Activated CD8-positive, alpha-beta memory T cell treated with anti-CD3 and anti-CD28 coated beads, Interleukin-2, amount 10 ng/mL, durations not matched to agents 7 days and 5 days (primary cell): ENCODE results near the gene FHOD3. TPM values are rescaled to one million over a fixed set of nuclear protein-coding genes. Genes with fewer than 3 reads are reported as not detected.

Source experiments
- ATAC-seq: fragments of 150-1000 bp; cut with Tn5 transposase; one replicate; pipeline ENCODE4 v1.10.0; 2021; ENCODE audit warnings: moderate library complexity
- CTCF ChIA-PET: fragments of 350-600 bp; sonication (Branson Sonifier 250); formaldehyde crosslinking; loops from one replicate; lab custom pipeline; 2021; ENCODE audit warnings: antibody characterized with exemption; lab: Charles Lee
- DNase-seq: peaks from one replicate; pipeline ENCODE4 v3.0.0-alpha.2; 2020
- H3K27ac Mint-ChIP-seq: one replicate; pipeline ENCODE4 v1.8.0; 2021; ENCODE audit warnings: mild to moderate bottlenecking, mixed read lengths
- H3K27me3 Mint-ChIP-seq: one replicate; pipeline ENCODE4 v1.8.0; 2021; ENCODE audit warnings: mixed read lengths
- H3K36me3 Mint-ChIP-seq: one replicate; pipeline ENCODE4 v1.8.0; 2021; ENCODE audit warnings: mild to moderate bottlenecking, mixed read lengths
- H3K4me1 Mint-ChIP-seq: one replicate; pipeline ENCODE4 v1.8.0; 2021; ENCODE audit warnings: mixed read lengths
- H3K4me3 Mint-ChIP-seq: one replicate; pipeline ENCODE4 v1.8.0; 2021; ENCODE audit warnings: mild to moderate bottlenecking, moderate library complexity, mixed read lengths
- H3K9me3 Mint-ChIP-seq: one replicate; pipeline ENCODE4 v1.8.0; 2022; ENCODE audit warnings: low read depth, mixed read lengths
- total RNA-seq, 2 experiments: library from RNA; stranded (reverse); gene quantifications; one replicate each; pipeline ENCODE4 v1.2.3, GENCODE V29; 2021

FHOD3 gene
- total RNA-seq, 2 experiments from 2014 or later = not detected

DNA sequence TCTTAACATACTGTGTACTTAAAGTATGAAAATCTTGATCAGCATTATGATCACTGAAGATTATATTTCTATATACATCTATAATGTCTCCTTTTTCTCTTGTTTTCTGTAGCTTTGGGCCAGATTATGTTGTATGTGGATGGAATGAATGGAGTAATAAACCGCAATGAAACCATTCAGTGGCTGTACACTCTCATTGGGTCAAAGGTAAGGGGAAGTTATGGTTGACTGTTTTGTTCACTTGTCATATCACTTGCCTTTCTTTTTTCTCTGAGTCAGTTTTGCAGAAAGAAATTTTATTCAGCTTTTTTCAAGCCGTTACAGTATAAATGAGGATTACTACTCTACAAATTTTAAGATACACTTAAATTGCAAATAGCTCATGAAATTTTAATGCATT lies 278.8 kb downstream of the FHOD3 start:
- H3K9me3 Mint-ChIP-seq = no peaks in the 10 kb centered on the region
- no peak overlapping the region for H3K27ac Mint-ChIP-seq
- H3K4me1 Mint-ChIP-seq = no peaks in the 10 kb centered on the region
- H3K27me3 Mint-ChIP-seq = peaks cover 15% of the 10 kb centered on the region
- no peak for DNase-seq
- H3K36me3 Mint-ChIP-seq = no peaks in the 10 kb centered on the region
- CTCF ChIA-PET = interaction anchor here (1.5 kb wide), 1 partner anchor 481 kb away, joined by 3 read pairs; no protein-coding TSS in a partner anchor
- H3K4me3 Mint-ChIP-seq = no peak overlapping the region
- no peak for ATAC-seq

DNA sequence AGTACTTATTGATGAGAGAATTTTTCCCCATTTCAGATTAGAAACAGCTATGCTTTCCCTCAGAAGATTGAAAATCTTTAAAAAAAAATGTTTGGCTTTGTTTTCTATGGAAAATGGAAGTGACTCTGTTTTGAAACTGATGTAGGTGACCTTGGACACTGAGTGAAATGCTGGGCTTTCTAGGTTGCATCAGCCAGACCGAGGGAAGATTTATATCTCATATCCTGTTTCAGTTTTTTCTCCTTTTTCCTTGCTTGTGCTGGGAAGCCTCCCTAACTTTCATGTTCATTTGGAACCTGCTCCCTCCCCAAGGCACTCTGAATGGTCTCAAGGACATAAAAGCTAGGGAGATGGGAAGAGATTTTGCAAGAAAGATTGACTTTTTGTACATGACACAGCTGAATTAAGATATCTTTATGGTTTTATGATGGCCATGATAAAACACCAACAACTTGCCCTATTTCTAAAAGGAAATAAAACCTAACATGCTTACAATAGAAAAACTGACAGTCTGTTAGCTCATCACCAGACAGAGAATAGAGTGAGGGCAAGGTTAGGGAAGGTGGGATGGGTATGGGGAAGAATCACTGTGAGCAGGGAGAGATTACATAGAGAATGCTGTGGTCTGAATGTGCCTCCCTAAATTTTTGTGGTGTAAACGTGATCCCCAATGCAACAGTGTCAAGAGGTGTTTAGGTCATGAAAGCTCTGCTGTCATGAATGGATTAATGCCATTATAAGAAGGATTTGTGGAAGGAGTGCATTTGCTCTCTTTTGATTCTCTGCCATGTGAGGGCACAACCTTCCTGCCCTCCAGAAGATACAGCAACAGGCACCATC lies 281.6 kb downstream of the FHOD3 start:
- no peak overlapping the region for H3K27ac Mint-ChIP-seq
- no peaks in the 10 kb centered on the region for H3K9me3 Mint-ChIP-seq
- no peaks in the 10 kb centered on the region for H3K27me3 Mint-ChIP-seq
- H3K4me3 Mint-ChIP-seq = no peak overlapping the region
- DNase-seq (no peak), ATAC-seq (no peak)
- no peaks in the 10 kb centered on the region for H3K4me1 Mint-ChIP-seq
- CTCF ChIA-PET = no interaction called here
- no peaks in the 10 kb centered on the region for H3K36me3 Mint-ChIP-seq

DNA sequence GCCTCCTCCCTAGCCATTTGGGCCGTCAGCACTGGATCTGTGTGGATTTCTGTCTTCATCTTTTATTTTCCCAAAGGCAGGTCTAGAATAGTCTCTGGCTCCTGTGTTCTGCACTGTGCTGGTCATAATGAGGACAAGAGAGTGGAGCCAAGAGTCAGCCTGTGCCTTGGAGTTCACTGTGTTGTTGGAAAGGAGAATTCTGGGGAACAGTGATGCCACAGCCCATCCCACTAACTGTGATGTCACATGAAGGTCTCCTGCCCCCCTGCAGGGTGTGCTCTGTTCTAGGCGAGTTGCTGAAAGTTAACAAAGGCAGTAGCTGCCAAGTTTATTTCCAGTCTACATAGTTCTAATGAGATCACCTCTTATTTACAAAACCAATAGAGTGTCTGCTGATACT lies 282.8 kb downstream of the FHOD3 start:
- CTCF ChIA-PET = no interaction called here
- no peaks in the 10 kb centered on the region for H3K36me3 Mint-ChIP-seq
- ATAC-seq (no peak), DNase-seq (no peak)
- H3K27me3 Mint-ChIP-seq = no peaks in the 10 kb centered on the region
- H3K4me3 Mint-ChIP-seq = no peak overlapping the region
- no peak overlapping the region for H3K27ac Mint-ChIP-seq
- H3K4me1 Mint-ChIP-seq = no peaks in the 10 kb centered on the region
- H3K9me3 Mint-ChIP-seq = no peaks in the 10 kb centered on the region

DNA sequence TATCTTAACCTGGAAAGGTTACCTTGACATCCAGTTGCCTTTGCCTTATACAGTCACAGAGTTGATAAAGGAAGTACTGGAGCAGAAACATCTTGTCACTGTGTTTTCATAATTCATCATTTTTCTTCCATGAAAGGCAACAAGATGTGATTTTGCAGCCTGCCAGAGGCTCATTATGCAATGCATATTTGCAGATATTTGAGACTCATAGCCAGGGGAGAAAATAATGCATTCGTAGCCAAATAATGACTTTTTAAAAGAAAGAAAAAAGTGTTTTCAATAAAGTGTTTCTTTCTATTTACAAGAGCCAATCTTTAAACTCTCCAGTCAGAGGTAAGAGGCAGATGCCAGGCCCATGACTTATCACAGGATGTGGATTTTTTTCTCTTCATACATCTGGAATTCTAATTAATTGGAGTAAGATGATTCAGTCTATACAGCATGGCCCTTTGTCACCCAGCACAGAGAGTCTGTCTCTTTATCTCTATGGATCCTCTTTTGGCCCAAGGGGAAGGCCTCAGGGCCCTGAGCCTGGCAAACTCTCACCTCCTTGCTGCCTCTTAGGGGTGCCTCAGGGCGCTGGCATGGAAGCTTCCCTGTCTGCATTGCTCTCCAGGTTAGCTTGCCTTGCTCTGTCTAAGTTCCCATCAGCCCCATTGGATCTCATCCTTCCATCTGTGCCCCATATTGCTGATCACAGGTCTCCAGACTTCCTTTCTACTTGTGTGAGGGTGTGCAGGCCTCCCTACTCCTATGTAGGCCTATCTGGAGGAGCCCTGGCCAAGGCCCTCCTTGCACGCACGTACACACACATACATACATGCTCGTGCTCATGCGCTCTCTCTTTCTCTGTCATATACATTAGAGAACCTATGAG lies 283.6 kb downstream of the FHOD3 start:
- Mint-ChIP-seq H3K4me1 (no peaks in the 10 kb centered on the region), H3K9me3 (no peaks in the 10 kb centered on the region), H3K4me3 (no peak overlapping the region), H3K27me3 (no peaks in the 10 kb centered on the region), H3K27ac (no peak overlapping the region), H3K36me3 (no peaks in the 10 kb centered on the region)
- CTCF ChIA-PET = no interaction called here
- DNase-seq = no peak
- no peak for ATAC-seq

DNA sequence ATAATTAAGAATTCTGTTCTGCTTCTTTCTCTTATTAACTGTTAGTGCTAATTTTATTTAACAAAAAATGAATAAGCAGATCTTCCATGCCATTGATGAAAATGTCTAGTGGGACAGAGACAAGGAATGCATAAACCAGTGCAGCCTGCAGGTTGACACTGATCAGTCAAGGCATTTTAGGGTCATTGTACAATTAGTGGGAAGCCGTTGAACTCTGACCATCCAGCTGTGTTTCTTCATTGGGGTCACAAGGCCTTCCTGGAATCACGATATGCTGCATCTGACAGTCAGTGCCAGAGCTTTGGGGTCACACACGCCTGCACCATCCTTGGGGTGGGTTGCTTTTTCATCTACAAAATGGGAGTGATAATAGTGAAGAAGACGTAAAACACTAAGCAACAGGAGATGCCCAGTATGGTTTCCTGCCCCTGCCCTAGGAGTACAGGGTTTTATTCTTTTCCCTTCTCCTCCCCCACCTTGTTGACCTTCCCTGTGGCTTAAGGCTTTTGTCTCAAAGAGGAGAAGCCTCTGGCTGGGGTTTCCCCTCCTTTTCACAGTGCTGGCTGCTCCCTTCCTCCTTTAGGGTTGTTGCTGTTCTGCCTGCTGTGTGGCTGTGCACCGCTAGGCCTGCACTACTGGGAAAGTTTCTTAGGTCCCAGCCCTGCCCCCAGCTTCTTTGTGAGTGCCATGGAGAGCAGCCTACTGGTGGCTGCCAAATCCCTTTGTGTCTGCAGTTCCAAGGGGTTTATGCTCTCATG lies 285.7 kb downstream of the FHOD3 start:
- Mint-ChIP-seq H3K27me3 (no peaks in the 10 kb centered on the region), H3K4me3 (no peak overlapping the region), H3K27ac (no peak overlapping the region), H3K36me3 (no peaks in the 10 kb centered on the region), H3K4me1 (no peaks in the 10 kb centered on the region), H3K9me3 (no peaks in the 10 kb centered on the region)
- DNase-seq = no peak
- CTCF ChIA-PET = no interaction called here
- no peak for ATAC-seq

DNA sequence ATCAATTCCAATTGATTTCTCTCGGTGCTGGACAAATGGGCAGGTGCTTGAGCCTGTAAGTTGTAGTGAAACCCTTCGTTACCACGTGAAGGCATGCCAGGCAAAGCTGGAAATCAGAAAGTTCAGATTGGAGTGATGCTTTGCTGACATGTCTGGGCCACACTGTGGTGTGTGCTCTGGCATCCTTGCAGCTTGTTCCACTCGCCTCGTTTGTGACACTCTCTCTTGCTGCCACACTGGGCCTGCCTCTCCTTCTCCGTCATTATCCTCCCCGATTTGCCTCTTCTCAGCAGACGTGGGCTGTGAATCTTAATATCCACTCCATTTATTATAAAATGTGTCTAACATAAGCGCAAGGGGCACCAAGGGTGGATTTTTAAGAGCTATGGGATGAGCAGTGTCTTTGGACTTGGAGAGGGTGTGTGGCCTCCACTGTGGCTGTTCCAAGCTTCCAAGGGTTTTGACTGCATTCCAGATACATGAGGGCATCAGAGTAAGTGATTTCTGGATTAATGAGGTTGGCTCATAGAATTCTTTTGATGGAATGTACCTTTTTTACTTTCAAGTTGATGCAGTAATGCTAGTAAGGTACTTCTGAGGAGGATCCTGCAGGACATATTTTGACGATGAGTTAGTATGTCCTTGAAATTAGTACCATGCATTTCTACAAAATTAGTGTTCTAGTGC lies 292.5 kb downstream of the FHOD3 start:
- no peak overlapping the region for H3K4me3 Mint-ChIP-seq
- H3K27me3 Mint-ChIP-seq = no peaks in the 10 kb centered on the region
- CTCF ChIA-PET = no interaction called here
- H3K4me1 Mint-ChIP-seq = no peaks in the 10 kb centered on the region
- no peaks in the 10 kb centered on the region for H3K36me3 Mint-ChIP-seq
- no peak for ATAC-seq
- H3K27ac Mint-ChIP-seq = no peak overlapping the region
- DNase-seq = no peak
- H3K9me3 Mint-ChIP-seq = no peaks in the 10 kb centered on the region

DNA sequence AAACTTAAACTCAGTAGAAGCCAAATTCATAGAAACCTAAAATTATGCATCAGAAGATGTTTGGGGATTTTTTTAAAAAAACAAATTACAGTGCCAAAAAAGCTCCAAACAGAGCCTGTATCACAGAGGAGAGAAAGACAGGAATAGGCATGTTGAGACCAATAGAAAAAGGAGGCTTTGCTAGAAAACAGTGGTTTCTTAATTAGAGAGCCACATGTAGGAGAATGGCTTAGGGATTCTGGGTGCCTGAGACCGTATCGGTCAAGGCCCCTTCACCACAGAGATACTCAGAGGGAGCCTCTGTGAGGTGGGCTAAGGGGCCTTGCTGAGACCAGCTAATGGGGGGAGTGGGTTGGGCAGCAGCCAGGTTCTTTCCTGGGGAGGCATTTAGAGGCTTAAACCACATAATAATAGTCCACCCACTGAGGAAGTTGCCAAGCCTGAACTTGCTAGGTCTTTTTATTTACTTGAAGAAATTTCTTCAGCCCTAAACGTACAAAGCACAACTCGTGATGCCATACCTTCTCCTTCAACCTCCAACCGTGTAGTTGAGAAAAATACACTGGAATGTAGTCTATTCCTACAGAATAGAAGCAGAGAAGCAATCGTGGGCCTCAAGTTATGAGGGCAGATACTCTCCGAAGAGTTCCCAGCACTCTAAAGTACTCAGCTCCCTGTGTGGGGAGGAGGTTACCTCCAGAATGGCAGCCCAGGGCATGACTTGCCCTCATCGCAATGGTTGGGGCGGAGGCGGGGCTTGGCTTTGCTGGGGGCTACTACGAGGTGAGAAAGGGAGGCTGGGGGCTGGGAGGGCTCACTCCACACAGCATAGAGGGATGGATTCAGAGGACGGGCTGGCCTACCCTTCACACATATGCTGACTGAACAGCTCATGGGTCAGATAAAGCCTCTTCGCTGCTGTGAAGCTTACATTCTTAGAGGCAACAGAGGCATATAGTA lies 293.4 kb downstream of the FHOD3 start:
- no peak for DNase-seq
- ATAC-seq = no peak
- Mint-ChIP-seq H3K4me1 (no peaks in the 10 kb centered on the region), H3K27ac (no peak overlapping the region), H3K36me3 (no peaks in the 10 kb centered on the region), H3K9me3 (no peaks in the 10 kb centered on the region), H3K27me3 (no peaks in the 10 kb centered on the region), H3K4me3 (no peak overlapping the region)
- CTCF ChIA-PET = no interaction called here

DNA sequence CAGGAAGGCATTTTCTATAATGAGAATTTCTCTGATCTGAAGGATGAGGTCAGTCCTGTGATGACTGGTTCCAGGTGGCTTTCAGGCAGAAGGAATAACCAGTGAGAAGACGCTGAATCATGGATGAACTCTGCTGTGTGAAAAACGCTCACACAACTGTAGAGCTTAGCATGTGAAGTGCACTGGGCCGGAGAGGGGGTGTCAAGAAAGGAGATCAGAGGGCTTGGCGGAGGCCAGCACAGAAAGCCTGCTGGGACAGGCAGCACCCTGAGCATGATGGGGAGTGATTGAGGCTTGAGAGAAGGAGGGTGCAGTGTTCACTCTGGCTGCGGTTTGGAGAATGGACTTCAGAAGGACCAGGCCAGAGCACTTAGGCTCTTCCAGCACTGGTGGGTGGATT lies 294.8 kb downstream of the FHOD3 start:
- no peak for ATAC-seq

DNA sequence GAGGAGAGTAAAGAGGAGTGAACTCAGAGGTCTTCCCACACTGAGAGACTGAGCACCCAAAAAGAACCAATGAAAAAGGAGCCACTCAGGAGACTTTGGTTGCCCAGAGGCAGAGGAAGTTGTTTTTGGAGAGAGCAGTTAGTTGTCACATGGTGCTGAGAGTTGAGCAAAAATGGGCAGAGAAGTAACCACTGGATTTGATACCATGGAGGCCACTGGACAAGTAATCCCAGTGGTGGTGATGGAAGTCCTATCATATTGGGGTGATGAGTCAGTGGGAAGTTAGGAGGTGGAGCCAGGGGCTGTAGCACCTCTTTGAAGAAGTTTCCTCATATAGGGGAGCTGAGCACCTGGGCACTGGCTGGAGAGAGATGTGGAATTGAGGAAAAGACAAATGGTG lies 295.5 kb downstream of the FHOD3 start:
- H3K36me3 Mint-ChIP-seq = no peaks in the 10 kb centered on the region
- no peak overlapping the region for H3K27ac Mint-ChIP-seq
- ATAC-seq (no peak), DNase-seq (no peak)
- no peak overlapping the region for H3K4me3 Mint-ChIP-seq
- H3K27me3 Mint-ChIP-seq = no peaks in the 10 kb centered on the region
- no peaks in the 10 kb centered on the region for H3K9me3 Mint-ChIP-seq
- CTCF ChIA-PET = no interaction called here
- no peaks in the 10 kb centered on the region for H3K4me1 Mint-ChIP-seq

More for the DNA sequence above, 294.8 kb downstream of the FHOD3 start:
- H3K36me3 Mint-ChIP-seq = no peaks in the 10 kb centered on the region
- H3K27me3 Mint-ChIP-seq = no peaks in the 10 kb centered on the region
- DNase-seq = no peak
- CTCF ChIA-PET = no interaction called here
- no peak overlapping the region for H3K4me3 Mint-ChIP-seq
- H3K27ac Mint-ChIP-seq = no peak overlapping the region
- no peaks in the 10 kb centered on the region for H3K9me3 Mint-ChIP-seq
- H3K4me1 Mint-ChIP-seq = no peaks in the 10 kb centered on the region

DNA sequence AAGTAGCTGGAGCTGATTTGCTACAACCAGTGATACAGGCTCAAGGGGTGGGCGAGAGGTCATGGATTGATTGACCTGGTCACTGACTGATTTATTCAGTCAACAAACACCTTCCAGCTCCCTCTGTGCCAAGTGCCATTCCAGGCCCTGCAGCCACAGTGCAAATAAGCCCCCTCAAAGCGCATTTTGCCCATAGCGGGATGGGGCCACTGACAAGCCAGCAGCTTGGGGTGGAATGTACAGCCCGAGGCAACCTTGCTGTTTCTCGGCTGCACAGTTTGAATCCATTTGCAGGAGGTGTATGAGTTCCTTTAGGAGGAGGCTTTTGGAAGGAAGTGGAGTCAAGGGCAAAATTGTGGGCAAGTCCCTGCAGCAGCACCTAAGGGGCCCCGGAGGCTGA lies 296.1 kb downstream of the FHOD3 start:
- Mint-ChIP-seq H3K9me3 (no peaks in the 10 kb centered on the region), H3K4me3 (no peak overlapping the region)

DNA sequence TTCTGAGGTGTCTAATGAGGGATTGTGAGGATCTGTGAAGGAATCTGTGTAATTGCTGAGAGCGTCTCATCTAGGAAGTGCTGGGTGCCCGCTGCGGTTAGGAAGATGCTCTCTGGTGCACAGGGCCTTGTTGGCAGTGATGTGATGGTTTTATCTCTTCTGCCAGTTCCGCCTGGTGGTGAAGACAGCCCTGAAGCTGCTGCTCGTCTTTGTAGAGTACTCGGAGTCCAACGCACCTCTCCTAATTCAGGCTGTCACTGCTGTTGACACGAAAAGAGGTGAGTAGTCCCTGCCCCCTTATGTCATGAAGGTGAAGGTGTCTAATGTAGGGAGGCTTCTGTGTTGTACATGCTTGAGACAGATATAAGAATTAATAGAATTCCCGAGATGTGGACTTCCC lies 297.1 kb downstream of the FHOD3 start:
- H3K4me1 Mint-ChIP-seq = no peaks in the 10 kb centered on the region
- CTCF ChIA-PET = no interaction called here
- ATAC-seq (no peak), DNase-seq (no peak)
- H3K4me3 Mint-ChIP-seq = no peak overlapping the region
- H3K36me3 Mint-ChIP-seq = no peaks in the 10 kb centered on the region
- no peak overlapping the region for H3K27ac Mint-ChIP-seq
- no peaks in the 10 kb centered on the region for H3K27me3 Mint-ChIP-seq
- no peaks in the 10 kb centered on the region for H3K9me3 Mint-ChIP-seq

More for the DNA sequence above, 296.1 kb downstream of the FHOD3 start:
- DNase-seq = no peak
- Mint-ChIP-seq H3K4me1 (no peaks in the 10 kb centered on the region), H3K27ac (no peak overlapping the region), H3K27me3 (no peaks in the 10 kb centered on the region), H3K36me3 (no peaks in the 10 kb centered on the region)
- CTCF ChIA-PET = no interaction called here
- no peak for ATAC-seq
